ENCODE data around the gene TOMM7.

- TF ChIP-seq CTCF (conservative IDR thresholded peaks at IDR 0.05; ENCODE audit: low read length), result no peak
- no peak for TF ChIP-seq EZH2phosphoT487 (IDR thresholded peaks at IDR 0.05; ENCODE audit: borderline replicate concordance, low read depth, low read length)
Measured at GRCh38 chr7:22867589-22867988, 44.9 kb upstream of the TOMM7 start.
